A673 (cell line): ENCODE data around the gene KRTAP3-2. TPM values are rescaled to one million over a fixed set of nuclear protein-coding genes. Genes with fewer than 3 reads are reported as not detected.

ENCODE experiments used
- BruUV-seq: library from RNA; stranded (reverse); fragments of 400-500 nt; replicated peaks from 2 replicates; lab custom pipeline; 2021; lab: Mats Ljungman, UMichigan
- CTCF ChIA-PET: fragments of 300-600 bp; sonication (Branson Sonifier 250); formaldehyde crosslinking; loops from one replicate; lab custom pipeline; 2022; ENCODE audit warnings: antibody characterized with exemption; lab: Charles Lee
- POLR2A ChIA-PET: fragments of 300-600 bp; sonication (Branson Sonifier 250); formaldehyde crosslinking; loops from one replicate; lab custom pipeline; 2022; ENCODE audit warnings: antibody characterized with exemption; ENCODE audit not compliant: low non-redundant PET; lab: Charles Lee
- DNase-seq: peaks from one replicate; pipeline ENCODE4 v3.0.0-alpha.2; 2015; ENCODE audit warnings: low spot score
- H3K27ac ChIP-seq: fragments of 200-600 bp; sonication (generic); 2 replicates; pipeline ENCODE4 v1.5.1; 2016; ENCODE audit warnings: mixed run types, low read depth, mild to moderate bottlenecking, mixed read lengths, antibody characterized with exemption, low read length; ENCODE audit not compliant: poor library complexity, severe bottlenecking
- H3K27me3 ChIP-seq: fragments of 200-600 bp; sonication (generic); replicated peaks from 2 replicates; pipeline ENCODE4 v1.6.1; 2017; ENCODE audit warnings: mixed run types, low read depth, mild to moderate bottlenecking, mixed read lengths, antibody characterized with exemption, low read length; ENCODE audit not compliant: insufficient read depth, poor library complexity
- H3K36me3 ChIP-seq: fragments of 200-600 bp; sonication (generic); 2 replicates; pipeline ENCODE4 v1.6.1; 2016; ENCODE audit warnings: mixed run types, mild to moderate bottlenecking, mixed read lengths, antibody characterized with exemption, low read length; ENCODE audit not compliant: insufficient read depth, poor library complexity, severe bottlenecking
- H3K4me1 ChIP-seq: fragments of 200-600 bp; sonication (generic); 2 replicates; pipeline ENCODE4 v1.6.1; 2017; ENCODE audit warnings: mixed run types, mild to moderate bottlenecking, mixed read lengths, antibody characterized with exemption, low read length; ENCODE audit not compliant: insufficient read depth, poor library complexity, severe bottlenecking
- H3K4me3 ChIP-seq: fragments of 200-600 bp; sonication (generic); 2 replicates; pipeline ENCODE4 v1.5.1; 2016; ENCODE audit warnings: low read depth, mixed run types, mild to moderate bottlenecking, mixed read lengths, low read length; ENCODE audit not compliant: poor library complexity, severe bottlenecking
- H3K9me3 ChIP-seq: fragments of 200-600 bp; sonication (generic); 2 replicates; pipeline ENCODE4 v1.6.1; 2016; ENCODE audit warnings: mixed run types, low read depth, mild to moderate bottlenecking, mixed read lengths, antibody characterized with exemption, low read length; ENCODE audit not compliant: poor library complexity, severe bottlenecking
- CTCF ChIP-seq: fragments of 300-800, 200-600 bp; sonication (generic); conservative IDR thresholded peaks from 2 replicates; pipeline ENCODE4 v1.5.1; 2017; ENCODE audit warnings: low read depth, mild to moderate bottlenecking, antibody characterized with exemption, low read length, moderate library complexity, mixed read lengths
- EZH2 ChIP-seq: fragments of 200-600 bp; sonication (generic); IDR thresholded peaks from 2 replicates; pipeline ENCODE4 v1.6.1; 2017; ENCODE audit warnings: borderline replicate concordance, low read depth, mild to moderate bottlenecking, mixed read lengths, antibody characterized with exemption, low read length; ENCODE audit not compliant: poor library complexity, severe bottlenecking
- intact Hi-C: fragments of 100-400 bp; cut with micrococcal nuclease; formaldehyde crosslinking; loops from one replicate; pipeline ENCODE4 v1.10.0; 2022; ENCODE audit not compliant: unreplicated experiment
- total RNA-seq: library from RNA; stranded (reverse); gene quantifications from 2 replicates; pipeline ENCODE4 v1.2.3, GENCODE V29; 2021

The KRTAP3-2 gene
- total RNA-seq, 1 experiment from 2014 or later = not detected

- H3K4me3 ChIP-seq = no peak overlapping the region
- ChIA-PET CTCF (no interaction called here), POLR2A (no interaction called here)
- no TSS peak for BruUV-seq
- DNase-seq = no peak
- H3K36me3 ChIP-seq = no peaks in the 10 kb centered on the region
- H3K27ac ChIP-seq = no peak overlapping the region
- no peaks in the 10 kb centered on the region for H3K9me3 ChIP-seq
- no peaks in the 10 kb centered on the region for H3K27me3 ChIP-seq
- intact Hi-C loops = no loop called here
- no peaks in the 10 kb centered on the region for H3K4me1 ChIP-seq
- no peak for TF ChIP-seq EZH2
- no peak for TF ChIP-seq CTCF
Observed at GRCh38 chr17:41013181-41013580, 13.5 kb upstream of the KRTAP3-2 start.

- BruUV-seq = no TSS peak
- ChIA-PET POLR2A (no interaction called here), CTCF (no interaction called here)
- DNase-seq = no peak
- no peaks in the 10 kb centered on the region for H3K4me1 ChIP-seq
- H3K9me3 ChIP-seq = no peaks in the 10 kb centered on the region
- no peaks in the 10 kb centered on the region for H3K27me3 ChIP-seq
- TF ChIP-seq CTCF = no peak
- TF ChIP-seq EZH2 = no peak
- H3K27ac ChIP-seq = no peak overlapping the region
- no peaks in the 10 kb centered on the region for H3K36me3 ChIP-seq
- intact Hi-C loops = no loop called here
- H3K4me3 ChIP-seq = no peak overlapping the region
Observed at GRCh38 chr17:41012326-41013120, 12.8 kb upstream of the KRTAP3-2 start.

GRCh38 chr17:41010441-41010840, 10.7 kb upstream of the KRTAP3-2 start:
- no peaks in the 10 kb centered on the region for H3K9me3 ChIP-seq
- no peaks in the 10 kb centered on the region for H3K36me3 ChIP-seq
- intact Hi-C loops = no loop called here
- H3K27me3 ChIP-seq = no peaks in the 10 kb centered on the region
- POLR2A ChIA-PET = no interaction called here
- TF ChIP-seq EZH2 (no peak), CTCF (no peak)
- no peak overlapping the region for H3K27ac ChIP-seq
- no peak for DNase-seq
- H3K4me3 ChIP-seq = no peak overlapping the region
- no peaks in the 10 kb centered on the region for H3K4me1 ChIP-seq
- no TSS peak for BruUV-seq
- CTCF ChIA-PET = no interaction called here
